Endothelial cell of umbilical vein (primary cell): ENCODE results near the gene PLA2G2D. TPM values are rescaled to one million over a fixed set of nuclear protein-coding genes. Genes with fewer than 3 reads are reported as not detected.

Experiments used
- BruUV-seq: library from RNA; stranded (reverse); fragments of 400-500 nt; replicated peaks from 2 replicates; lab custom pipeline; 2021; lab: Mats Ljungman, UMichigan
- CTCF ChIA-PET: fragments of 300-600, 350-600 bp; sonication (Branson Sonifier 250); formaldehyde crosslinking; loops from one replicate; lab custom pipeline; 2021; ENCODE audit warnings: antibody characterized with exemption, inconsistent platforms; lab: Charles Lee
- POLR2A ChIA-PET: fragments of 300-600, 350-600 bp; sonication (Branson Sonifier 250); formaldehyde crosslinking; loops from one replicate; lab custom pipeline; 2021; ENCODE audit warnings: antibody characterized with exemption, inconsistent platforms; lab: Charles Lee
- DNase-seq: peaks from one replicate; pipeline ENCODE4 v3.0.0-alpha.2; 2011; ENCODE audit warnings: low read depth, low spot score
- FAIRE-seq: peaks from 2 replicates; lab custom pipeline; 2011; peaks lifted over from hg19 to GRCh38; lab: Jason Lieb, UNC
- H2AFZ ChIP-seq: 2 replicates; pipeline ENCODE4 v1.6.0; 2012; ENCODE audit warnings: low read depth, low read length, control low read depth, inconsistent platforms
- H3K27ac ChIP-seq: 2 replicates; pipeline ENCODE4 v1.5.1; 2011; ENCODE audit warnings: low read depth, mild to moderate bottlenecking, control low read depth, low read length, moderate library complexity; ENCODE audit not compliant: insufficient read depth
- H3K27me3 ChIP-seq, 2 experiments: 2 replicates each; pipeline versions ENCODE4 v1.6.0 to v1.6.1; 2011; ENCODE audit warnings: low read length in 2 of 2, mixed read lengths in 1 of 2; ENCODE audit not compliant: control insufficient read depth in 2 of 2, insufficient read depth in 2 of 2
- H3K36me3 ChIP-seq, 2 experiments: 2 replicates in 1 of 2; 3 replicates in 1 of 2; pipeline ENCODE4 v1.5.1; 2011; ENCODE audit warnings: low read length in 2 of 2, mild to moderate bottlenecking in 1 of 2, moderate library complexity in 1 of 2; ENCODE audit not compliant: control insufficient read depth in 2 of 2, insufficient read depth in 2 of 2; ENCODE audit errors: extremely low read depth in 1 of 2
- H3K4me1 ChIP-seq: 3 replicates; pipeline ENCODE4 v1.5.1; 2011; ENCODE audit warnings: mild to moderate bottlenecking, low read length; ENCODE audit not compliant: control insufficient read depth, insufficient read depth; ENCODE audit errors: extremely low read depth
- H3K4me2 ChIP-seq: 2 replicates; pipeline ENCODE4 v1.6.1; 2011; ENCODE audit warnings: low read length, control low read depth, mixed read lengths; ENCODE audit not compliant: insufficient read depth
- H3K4me3 ChIP-seq, 3 experiments: fragments of 200-600 bp in 1 of 3; sonication (generic), shearing (Covaris generic) in 1 of 3; replicated peaks in 1 of 3; 2 replicates each; pipeline ENCODE4 v1.5.1; 2011 to 2016; ENCODE audit warnings: control low read depth in 3 of 3, low read length in 3 of 3, mild to moderate bottlenecking in 2 of 3, inconsistent platforms in 1 of 3, low read depth in 1 of 3, moderate library complexity in 1 of 3; ENCODE audit not compliant: insufficient read depth in 1 of 3
- H3K79me2 ChIP-seq: 2 replicates; pipeline ENCODE4 v1.6.0; 2012; ENCODE audit warnings: low read length, inconsistent platforms; ENCODE audit not compliant: control insufficient read depth, insufficient read depth
- H3K9ac ChIP-seq: replicated peaks from 2 replicates; pipeline ENCODE3; 2011; ENCODE audit warnings: low read length, control low read depth; ENCODE audit not compliant: insufficient read depth; ENCODE audit errors: extremely low read depth
- H3K9me1 ChIP-seq: replicated peaks from 3 replicates; pipeline ENCODE4 v1.6.0; 2011; ENCODE audit warnings: mild to moderate bottlenecking, low read length; ENCODE audit not compliant: control insufficient read depth, insufficient read depth; ENCODE audit errors: extremely low read depth
- H3K9me3 ChIP-seq: replicated peaks from 2 replicates; pipeline ENCODE4 v1.5.1; 2012; ENCODE audit warnings: low read length, inconsistent platforms; ENCODE audit not compliant: control insufficient read depth, insufficient read depth
- H4K20me1 ChIP-seq: replicated peaks from 2 replicates; pipeline ENCODE3; 2011; ENCODE audit warnings: mild to moderate bottlenecking, low read length; ENCODE audit not compliant: control insufficient read depth, insufficient read depth; ENCODE audit errors: extremely low read depth
- CTCF ChIP-seq, 2 donors: IDR thresholded peaks; 1 replicate in 1 of 2; 2 replicates in 1 of 2; pipeline ENCODE4 v1.5.1; 2011; ENCODE audit warnings: low read length in 2 of 2, mild to moderate bottlenecking in 2 of 2, moderate library complexity in 2 of 2, control low read depth in 1 of 2, inconsistent platforms in 1 of 2, low read depth in 1 of 2; ENCODE audit not compliant: insufficient read depth in 1 of 2; ENCODE audit errors: extremely low read depth in 1 of 2
- EZH2 ChIP-seq: IDR thresholded peaks from 2 replicates; pipeline ENCODE4 v1.6.1; 2012; ENCODE audit warnings: borderline replicate concordance, low read depth, mild to moderate bottlenecking, moderate library complexity, low read length, inconsistent platforms; ENCODE audit not compliant: severe bottlenecking
- FOS ChIP-seq: IDR thresholded peaks from 2 replicates; pipeline ENCODE4 v1.6.1; 2011; ENCODE audit warnings: mild to moderate bottlenecking, low read length, moderate library complexity, borderline replicate concordance; ENCODE audit not compliant: insufficient read depth
- GATA2 ChIP-seq: IDR thresholded peaks from 2 replicates; pipeline ENCODE4 v1.7.0; 2011; ENCODE audit warnings: low read depth, mild to moderate bottlenecking, moderate library complexity, mixed read lengths, low read length; ENCODE audit not compliant: insufficient read length, insufficient read depth
- JUN ChIP-seq: IDR thresholded peaks from 2 replicates; pipeline ENCODE4 v1.6.1; 2011; ENCODE audit warnings: borderline replicate concordance, low read depth; ENCODE audit not compliant: insufficient read length, insufficient read depth
- MAX ChIP-seq: IDR thresholded peaks from 2 replicates; pipeline ENCODE4 v1.6.1; 2011; ENCODE audit not compliant: insufficient read depth, insufficient read length
- MYC ChIP-seq: IDR thresholded peaks from one replicate; pipeline ENCODE4 v1.6.1; 2011; ENCODE audit warnings: mild to moderate bottlenecking, low read depth, low read length
- POLR2A ChIP-seq: IDR thresholded peaks from 2 replicates; pipeline ENCODE4 v1.6.1; 2012; ENCODE audit warnings: low read depth, mild to moderate bottlenecking, control low read depth, low read length
- POLR2AphosphoS5 ChIP-seq: IDR thresholded peaks from 2 replicates; pipeline ENCODE4 v1.6.1; 2012; ENCODE audit warnings: low read depth, mild to moderate bottlenecking, control low read depth, low read length, moderate library complexity; ENCODE audit not compliant: insufficient read depth
- dilution Hi-C: fragments of 300-500 bp; cut with MboI; formaldehyde crosslinking; loops from one replicate; pipeline ENCODE4 v1.15.0; 2019; ENCODE audit warnings: low sequenced_read_pairs; ENCODE audit not compliant: extremely low pct_ligation_motif_present
- intact Hi-C: fragments of 100-400 bp; cut with micrococcal nuclease; formaldehyde crosslinking; loops from one replicate; pipeline ENCODE4 v1.10.0; 2022
- polyA plus RNA-seq, 4 experiments: library from polyadenylated mRNA; depleted of rRNA in 3 of 4; stranded (reverse) in 3 of 4; unstranded in 1 of 4; fragments of >200 nt; gene quantifications; 2 replicates each; pipeline versions ENCODE4 v1.2.1 to v1.2.3, GENCODE V29; 2011 to 2012; ENCODE audit warnings: missing spikeins in 1 of 4
- total RNA-seq: library from RNA; stranded (reverse); gene quantifications from 2 replicates; pipeline ENCODE4 v1.2.3, GENCODE V29; 2021

Gene PLA2G2D
- total and polyA plus RNA-seq, 2 donors (not counting 3 experiments of a cell fraction or from before 2014, with no cell fraction given): not detected

- Histone ChIP-seq H4K20me1 (no peaks in the 10 kb centered on the region), H3K27me3 (no peaks in the 10 kb centered on the region), H3K36me3 (no peaks in the 10 kb centered on the region), H3K9me1 (no peaks in the 10 kb centered on the region), H3K27ac (no peak overlapping the region), H3K79me2 (no peaks in the 10 kb centered on the region), H3K9ac (no peak overlapping the region), H2AFZ (no peak overlapping the region), H3K4me2 (no peak overlapping the region), H3K4me3 (no peak overlapping the region), H3K4me1 (peaks cover 6% of the 10 kb centered on the region), H3K9me3 (no peaks in the 10 kb centered on the region)
- no peak for DNase-seq
- CTCF ChIA-PET: no interaction called here
- no TSS peak for BruUV-seq
- dilution Hi-C loops (no loop called here), intact Hi-C loops (no loop called here)
- POLR2A ChIA-PET: no interaction called here
- TF ChIP-seq POLR2AphosphoS5 (no peak), JUN (no peak), MYC (no peak), GATA2 (no peak), EZH2 (no peak), POLR2A (no peak)
- no peak for FAIRE-seq
These were observed 36.6 kb downstream of the PLA2G2D start for GRCh38 chr1:20082772-20083171.

- peaks cover 6% of the 10 kb centered on the region for H3K4me1 ChIP-seq
- no TSS peak for BruUV-seq
- FAIRE-seq (no peak), DNase-seq (no peak)
- no peak overlapping the region for H3K4me3 ChIP-seq
- intact Hi-C loops: no loop called here
- ChIA-PET POLR2A (interaction anchor here (0.6 kb wide), 1 partner anchor 125 kb away, joined by 5 read pairs; no protein-coding TSS in a partner anchor), CTCF (interaction anchor here (0.9 to 1.2 kb wide), 2 partner anchors 11 to 93 kb away, joined by 3 read pairs; no protein-coding TSS in a partner anchor)
- dilution Hi-C loops: no loop called here
- H4K20me1 ChIP-seq: no peaks in the 10 kb centered on the region
- H3K36me3 ChIP-seq: no peaks in the 10 kb centered on the region
- H3K4me2 ChIP-seq: no peak overlapping the region
- H3K9me1 ChIP-seq: no peaks in the 10 kb centered on the region
- no peak overlapping the region for H3K27ac ChIP-seq
- no peaks in the 10 kb centered on the region for H3K79me2 ChIP-seq
- H2AFZ ChIP-seq: no peak overlapping the region
- no peaks in the 10 kb centered on the region for H3K27me3 ChIP-seq
- no peak overlapping the region for H3K9ac ChIP-seq
- no peaks in the 10 kb centered on the region for H3K9me3 ChIP-seq
- TF ChIP-seq POLR2AphosphoS5 (no peak), EZH2 (no peak), MAX (no peak), JUN (no peak), GATA2 (no peak), CTCF (IDR thresholded peaks at IDR 0.05; ENCODE audit: extremely low read depth in 1 of 2, insufficient read depth in 1 of 2, low read depth in 1 of 2, low read length in 2 of 2) (no peak), FOS (no peak), POLR2A (no peak), MYC (no peak)
These were observed 38.0 kb downstream of the PLA2G2D start for GRCh38 chr1:20081353-20081810.
